CD4-positive, alpha-beta T cell treated with Interleukin-2 at 100 ng/mL for 4 hours (primary cell): ENCODE data around the gene C19orf81.
A peak's percentile ranks its signal among the peaks of the same experiment; 100 is the strongest.

ENCODE experiments used
- DNase-seq: peaks from one replicate; pipeline ENCODE4 v3.0.0-alpha.2; 2020; ENCODE audit warnings: low spot score

C19orf81 gene

DNA sequence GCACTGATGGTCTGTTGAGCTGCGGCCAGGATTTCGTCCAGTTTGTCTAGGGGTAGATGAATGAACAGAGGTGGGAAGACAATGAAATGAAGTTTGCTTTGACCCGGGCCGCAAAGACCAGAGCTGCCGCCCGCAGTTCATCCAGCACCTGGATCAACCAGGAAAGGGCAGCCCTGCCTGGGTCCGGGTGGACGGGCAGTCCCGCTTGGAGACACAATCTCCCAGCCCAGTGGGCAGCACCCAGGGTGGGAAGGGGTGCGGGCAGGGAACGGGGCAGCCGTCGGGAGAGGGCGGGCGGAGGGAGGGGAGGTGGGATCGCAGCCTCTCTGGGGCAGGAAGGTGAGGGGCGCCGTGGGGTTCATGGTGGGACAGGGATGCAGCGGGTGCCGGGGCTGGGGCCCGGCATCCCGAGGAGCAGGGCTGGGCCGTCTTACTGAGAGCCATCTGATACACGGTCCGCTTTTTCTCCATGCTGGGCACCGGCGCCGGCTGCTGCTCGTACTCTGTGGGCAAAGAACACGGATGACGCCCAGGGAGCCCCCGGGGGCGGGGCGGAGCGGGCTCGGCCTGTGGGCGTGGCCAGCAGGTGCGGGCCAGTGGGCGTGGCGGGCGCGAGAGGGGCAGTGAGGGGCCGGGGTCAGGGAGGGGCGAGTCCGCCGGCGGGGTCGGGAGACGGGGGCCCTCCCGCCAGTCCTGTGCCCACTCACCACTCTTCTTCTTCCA, 37.2 kb downstream of the C19orf81 start:
- no peak for DNase-seq

DNA sequence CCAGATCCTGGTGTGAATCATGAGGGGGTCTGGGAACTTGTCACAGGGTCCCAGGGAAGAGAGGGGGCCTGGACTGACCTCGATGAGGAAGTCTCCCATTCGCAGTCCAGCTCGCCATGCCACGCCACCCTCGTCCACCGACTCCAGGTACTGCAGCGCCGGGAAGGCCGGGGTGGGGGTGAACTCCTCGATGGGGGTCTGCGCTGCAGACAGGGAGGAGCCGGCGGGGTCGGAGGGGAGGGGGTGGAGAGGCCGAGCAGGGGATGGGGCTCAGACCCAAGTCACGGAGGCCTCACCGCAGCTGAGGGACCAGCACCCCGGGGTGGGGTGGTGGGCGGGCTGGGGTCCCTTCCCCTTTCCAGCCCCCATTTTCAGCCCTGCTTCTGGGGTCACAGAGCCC, 39.5 kb downstream of the C19orf81 start:
- no peak for DNase-seq

DNA sequence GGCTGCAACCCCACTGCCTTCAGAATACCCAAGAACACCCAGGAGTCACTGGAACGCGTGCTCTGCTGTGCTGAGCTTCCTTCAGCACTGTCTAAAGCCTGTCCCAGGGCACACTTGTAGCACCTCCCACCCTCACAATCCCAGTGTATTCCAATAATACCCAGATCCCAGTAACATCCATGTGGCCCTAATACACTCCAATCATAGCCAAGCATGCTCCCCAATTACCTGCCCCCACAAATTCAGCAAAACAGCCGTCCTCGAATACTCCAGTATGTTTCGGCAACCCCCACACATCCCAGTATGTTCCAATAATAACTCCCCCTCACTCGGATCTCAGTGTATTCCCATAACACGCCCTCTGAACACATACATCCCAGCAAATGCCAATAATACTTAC, 41.2 kb downstream of the C19orf81 start:
- no peak for DNase-seq

DNA sequence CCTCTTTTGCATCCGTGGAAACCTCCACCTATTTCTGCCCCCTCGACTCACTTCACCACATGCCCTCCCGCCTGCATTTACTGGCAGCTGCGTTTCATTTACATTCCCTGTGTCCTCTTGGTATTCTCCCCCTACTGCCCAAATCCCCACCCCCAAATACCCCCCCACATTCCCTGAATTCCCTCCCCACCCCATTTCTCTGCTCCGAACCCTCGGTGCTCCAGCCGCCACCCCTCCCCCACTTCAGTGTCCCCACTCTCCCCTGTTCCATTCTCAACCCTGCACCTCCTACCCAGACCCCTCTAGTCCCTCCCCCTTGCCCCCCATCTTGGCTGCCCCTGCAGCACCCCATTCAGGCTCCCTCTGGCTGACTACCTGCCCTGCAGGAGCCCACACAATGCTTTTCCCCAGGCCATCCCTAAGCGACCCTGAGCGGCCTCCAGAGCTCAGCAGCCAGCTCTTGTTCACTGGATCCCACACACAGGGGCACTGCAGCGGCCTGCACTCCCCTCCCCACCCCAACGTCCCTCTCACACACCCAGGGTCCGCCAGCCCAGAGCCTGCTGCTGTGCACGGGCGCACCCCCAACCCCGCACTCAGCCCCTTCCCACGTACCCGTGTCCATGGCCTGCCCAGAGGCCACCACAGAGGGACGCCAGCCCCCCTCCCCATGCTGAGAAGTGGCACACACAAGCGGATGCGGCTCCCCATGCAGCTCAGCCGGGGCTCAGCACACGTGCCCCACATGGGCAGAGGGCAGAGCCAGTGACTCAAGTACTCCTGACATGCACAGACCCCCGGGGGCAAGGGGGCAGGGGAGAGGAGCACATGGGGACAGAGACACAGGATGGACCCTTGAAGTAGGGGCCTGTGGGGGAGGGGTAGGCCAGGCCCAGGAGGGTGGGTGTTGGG, 44.1 kb downstream of the C19orf81 start:
- DNase-seq, result no peak

DNA sequence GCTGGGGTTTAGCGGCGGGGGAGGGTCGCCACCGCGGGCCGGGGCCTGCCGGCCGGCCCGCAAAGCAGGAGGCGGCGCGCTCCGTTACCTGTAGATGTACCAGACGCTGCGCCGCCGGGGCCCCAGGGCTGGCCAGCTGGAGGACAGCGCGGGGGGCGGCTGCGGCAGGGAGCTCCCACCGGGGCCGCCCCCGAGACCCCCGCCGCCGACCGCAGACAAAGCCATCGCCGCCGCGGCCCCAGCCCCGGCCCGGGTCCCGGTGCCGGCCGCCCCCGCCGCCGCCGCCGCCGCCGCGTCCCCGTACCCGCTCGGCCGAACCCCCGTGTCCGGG, 45.5 kb downstream of the C19orf81 start:
- no peak for DNase-seq

DNA sequence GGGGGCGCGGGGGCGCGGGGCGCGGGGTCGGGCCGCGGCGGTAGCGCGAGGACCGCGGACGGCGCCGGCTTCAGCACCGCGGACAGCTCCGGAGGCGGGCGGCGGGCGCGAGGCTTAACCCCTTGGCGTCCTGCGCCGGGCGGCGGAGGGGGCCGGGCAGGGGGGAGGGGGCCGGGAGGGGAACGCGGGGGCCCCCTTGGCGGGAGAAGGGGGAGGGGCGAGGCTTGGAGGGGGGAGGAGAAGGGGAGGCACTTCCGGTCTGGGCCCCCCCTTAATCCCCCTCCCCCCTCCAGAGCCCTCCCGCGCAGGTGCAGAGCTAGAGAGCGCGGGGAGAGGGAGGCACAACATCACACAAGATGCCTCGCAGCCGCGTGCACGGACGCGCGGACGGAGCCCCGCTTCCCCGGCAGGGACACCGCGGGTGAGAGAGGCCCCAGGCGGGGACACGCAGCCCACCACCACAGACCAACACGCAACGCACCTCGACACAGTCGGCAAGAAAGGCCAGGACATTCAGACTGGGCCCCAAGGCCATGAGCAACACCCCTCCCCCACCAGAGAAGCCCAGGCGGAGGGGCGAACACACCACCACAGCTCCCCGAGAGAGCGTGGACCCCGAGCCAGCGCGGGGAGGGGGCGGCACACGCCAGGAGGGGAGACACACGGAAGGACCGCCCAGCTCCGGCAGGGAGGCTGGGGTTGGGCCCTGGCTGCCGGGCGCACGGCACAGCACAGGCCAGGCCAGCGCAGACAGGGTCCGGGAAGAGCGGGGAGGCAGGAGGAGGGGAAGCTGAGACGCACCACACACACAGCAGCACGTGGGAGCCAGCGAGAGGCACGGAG, 46.2 kb downstream of the C19orf81 start:
- no peak for DNase-seq

DNA sequence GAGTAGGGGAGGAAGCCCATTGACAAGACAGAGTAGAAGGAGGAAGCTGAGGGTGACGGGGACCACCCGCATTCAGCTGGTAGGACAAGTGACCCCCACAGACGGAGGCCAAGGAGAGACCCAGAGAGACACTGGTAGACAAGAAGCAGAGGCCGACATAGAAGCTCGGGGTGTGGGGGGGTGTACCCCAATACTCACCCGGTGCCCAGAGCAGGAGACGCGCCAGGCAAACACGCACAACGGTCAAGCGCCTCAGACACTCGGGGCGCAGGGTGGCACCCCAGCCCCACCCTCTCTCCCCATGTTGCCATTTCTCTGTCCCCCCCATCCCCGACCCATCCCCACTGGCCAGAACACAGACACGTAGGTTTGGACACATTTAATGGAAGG, 46.8 kb downstream of the C19orf81 start:
- no peak for DNase-seq

DNA sequence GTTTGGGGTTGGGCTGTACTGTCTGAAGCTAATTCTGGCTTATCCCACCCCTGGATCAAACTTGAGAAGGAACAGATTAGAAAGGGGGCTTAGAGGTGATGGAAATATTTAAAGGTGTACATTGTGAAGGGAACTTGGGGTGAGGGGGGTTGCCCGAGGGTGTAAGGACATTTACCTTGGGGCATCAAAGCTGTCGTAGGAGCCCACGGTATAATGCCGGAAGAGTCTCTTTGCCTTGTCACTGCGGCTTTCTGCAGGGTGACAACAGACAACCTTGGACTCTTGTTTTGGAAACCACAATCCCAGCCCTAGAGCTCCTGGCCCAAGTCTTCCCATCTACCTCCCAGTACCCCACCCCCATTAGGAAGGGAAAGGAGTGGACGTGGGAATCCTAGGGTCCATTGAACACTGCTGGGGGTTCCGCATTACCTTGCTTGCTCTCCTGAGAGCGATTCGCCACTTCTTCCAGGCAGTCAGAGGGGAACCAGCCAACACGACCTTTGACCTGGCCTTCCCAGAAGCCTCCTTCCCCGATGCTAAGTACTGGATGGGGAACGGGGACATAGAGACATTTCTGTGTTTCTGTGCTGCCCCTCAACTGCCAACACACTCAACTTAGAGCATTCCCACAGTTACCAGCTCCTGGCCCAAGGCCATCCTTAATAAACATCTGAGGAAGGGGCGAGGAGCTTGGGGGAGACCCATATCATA, 48.3 kb downstream of the C19orf81 start:
- no peak for DNase-seq

DNA sequence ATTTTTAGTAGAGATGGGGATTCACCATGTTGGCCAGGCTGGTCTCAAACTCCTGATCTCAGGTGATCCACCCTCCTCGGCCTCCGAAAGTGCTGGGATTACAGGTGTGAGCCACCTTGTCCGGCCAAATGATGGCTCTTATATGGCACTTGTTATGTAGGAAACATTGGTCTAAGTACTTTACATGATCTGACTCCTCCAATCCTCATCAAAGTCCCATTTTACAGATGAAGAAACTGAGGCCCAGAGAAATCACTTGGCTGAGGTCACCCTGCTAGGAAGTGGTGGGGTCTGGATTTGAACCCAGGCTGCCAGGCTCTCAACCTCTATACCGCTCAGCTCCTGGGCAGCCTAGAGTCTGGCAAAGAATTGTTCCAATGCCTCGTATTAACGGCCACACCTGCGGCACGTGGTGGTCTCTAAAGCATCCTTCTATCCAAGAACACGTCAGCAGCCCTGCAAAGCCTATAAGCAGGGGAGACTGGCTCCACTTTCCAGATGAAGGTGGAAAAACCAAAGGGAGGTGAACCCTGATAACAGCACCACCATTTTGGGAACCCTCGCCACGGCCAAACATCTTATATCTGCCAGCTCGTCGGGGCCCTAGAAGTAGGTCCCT, 52.2 kb downstream of the C19orf81 start:
- no peak for DNase-seq

DNA sequence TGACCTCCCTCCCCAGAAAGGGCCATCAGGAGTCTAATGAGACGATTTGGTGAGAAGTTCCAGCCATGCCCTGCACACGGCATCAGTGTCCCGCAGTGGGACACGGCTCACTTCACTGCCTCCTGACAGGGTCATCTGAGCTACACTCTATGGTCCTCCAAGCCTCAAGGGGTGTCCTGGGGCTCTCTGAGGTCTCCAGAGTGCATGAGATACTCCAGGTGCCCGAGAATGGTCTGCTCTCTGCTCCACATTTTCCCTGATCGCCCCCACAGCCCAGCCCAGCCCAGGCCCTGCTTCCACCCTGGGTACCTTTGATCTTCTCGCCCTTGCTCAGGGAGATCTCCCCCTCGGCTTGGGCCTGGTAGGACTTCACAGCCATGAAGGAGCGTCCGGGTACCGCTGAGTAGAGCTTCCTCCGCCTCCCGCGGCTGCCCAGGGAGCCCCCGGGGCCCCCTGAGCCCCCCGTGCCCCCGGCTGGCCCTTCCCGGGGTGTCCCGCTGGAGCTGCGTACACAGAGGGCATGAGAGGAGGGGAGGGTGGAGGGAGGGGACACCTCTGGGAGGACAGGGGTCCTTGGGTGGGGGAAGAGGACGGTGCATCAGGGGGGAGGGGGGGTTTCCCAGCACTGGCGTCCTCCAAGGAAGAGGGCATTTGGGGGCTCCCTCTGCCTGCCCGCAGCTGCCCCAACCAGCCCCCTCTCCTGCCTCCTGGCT, 53.1 kb downstream of the C19orf81 start:
- DNase-seq, result no peak

DNA sequence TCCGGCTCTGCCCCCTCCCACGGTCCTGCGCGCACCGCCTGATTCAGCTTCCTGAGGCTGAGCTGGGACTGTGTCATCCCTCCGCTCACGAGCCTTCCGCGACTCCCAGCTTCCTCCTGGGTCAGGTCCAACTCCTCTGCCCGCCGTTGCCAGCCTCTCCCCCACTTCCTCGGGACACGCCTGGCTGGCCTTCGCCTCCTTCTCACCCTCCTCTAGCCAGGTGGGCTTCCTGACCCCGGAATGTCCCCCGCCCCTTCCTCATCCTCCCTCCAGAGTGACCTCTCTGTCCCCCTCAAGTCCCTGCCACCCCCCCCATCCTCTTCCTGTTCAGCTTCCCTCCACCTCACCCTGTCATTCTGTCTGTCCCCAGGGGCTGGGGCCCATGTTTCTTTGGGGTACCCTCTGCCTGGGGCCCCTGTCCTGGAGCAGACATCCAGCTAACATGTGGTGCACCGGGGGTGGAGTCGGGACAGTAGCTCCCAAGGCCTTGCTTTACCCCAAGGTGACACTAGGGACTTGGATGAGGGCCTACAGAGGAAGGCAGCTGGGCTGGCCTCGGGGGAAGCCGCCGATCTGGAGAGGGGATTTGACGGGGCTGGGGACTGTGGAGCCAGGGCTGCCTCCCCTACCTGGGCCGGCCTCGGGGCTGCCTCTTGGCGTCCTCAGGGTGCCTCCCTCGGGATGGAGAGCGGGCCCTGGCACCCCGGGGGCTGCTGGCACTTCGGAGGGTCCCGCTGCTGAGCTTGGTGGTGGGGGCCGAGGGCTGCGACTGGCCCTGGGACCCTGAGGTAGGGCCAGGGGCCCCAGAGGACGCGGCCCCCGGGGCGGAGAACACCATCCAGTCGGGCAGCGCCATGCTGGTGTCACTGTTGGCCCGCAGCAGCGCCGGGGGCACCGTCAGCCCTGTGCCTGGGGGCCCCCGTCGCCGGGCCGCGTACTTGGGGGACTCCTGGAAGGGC, 53.9 kb downstream of the C19orf81 start:
- no peak for DNase-seq

DNA sequence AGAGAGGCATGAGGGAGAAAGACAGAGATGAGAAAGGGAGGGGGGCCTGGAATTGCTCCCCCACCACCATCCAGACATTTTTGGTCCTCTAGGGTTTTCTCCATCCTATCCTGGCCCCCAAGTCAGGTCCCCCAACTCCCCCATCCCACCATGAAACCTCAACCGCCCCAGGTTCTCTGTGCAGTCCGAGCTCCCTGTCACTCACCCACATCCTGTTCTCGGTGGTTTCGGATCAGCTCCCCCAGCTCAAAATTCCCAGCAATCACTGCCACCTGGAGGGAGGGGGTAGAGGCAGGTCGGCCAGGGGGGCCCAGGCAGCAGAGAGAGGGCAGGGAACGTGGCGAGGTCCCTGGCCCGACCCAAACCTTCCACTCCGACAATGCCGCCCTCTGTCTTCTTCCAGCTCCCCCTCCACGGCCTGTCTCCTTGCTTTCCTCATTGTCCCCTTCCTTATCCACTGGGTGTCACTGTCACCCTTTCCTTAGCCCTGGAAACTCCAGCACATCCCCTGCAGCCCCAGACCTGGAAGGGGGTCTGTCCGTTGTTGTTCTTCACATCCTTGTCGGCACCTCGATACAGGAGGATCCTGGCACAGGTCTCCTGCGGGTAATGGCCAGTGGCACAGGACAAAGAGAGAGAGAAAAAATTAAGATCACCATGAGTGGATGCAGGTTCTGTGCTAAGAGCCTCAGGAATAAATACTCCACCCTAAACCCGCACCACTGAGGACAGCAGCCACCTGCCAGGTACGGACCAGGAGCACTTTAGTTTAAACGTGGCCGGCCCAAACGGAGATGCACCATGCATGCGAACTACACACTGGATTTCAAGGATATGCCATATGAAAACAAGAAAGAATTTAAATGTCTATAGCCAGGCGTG, 54.9 kb downstream of the C19orf81 start:
- no peak for DNase-seq

DNA sequence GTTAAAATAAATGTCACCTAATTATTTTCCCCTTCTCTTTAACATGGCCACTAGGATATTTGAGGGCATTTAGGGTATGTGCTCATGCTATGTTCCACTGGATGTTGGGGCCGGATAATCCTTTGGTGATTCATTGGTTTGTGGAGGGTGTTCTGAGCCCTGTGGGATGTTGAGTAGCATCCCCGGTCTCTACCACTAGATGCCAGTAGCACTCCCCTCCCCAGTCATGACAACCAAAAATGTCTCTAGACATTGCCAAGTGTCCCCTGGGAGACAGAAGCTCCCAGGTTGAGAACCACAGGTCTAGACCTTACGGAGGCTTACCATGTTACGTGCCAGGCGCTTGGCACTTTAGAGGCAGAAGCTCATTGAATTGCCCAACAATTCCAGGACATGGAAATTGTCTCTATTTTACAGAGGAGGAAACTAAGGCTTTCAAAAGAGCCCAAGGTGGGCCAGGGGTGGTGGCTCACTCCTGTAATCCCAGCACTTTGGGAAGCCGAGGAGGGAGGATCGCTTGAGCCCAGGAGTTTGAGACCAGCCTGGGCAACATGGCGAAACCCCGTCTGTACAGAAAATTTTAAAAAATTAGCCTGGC, 56.3 kb downstream of the C19orf81 start:
- DNase-seq, result peak; percentile 25

DNA sequence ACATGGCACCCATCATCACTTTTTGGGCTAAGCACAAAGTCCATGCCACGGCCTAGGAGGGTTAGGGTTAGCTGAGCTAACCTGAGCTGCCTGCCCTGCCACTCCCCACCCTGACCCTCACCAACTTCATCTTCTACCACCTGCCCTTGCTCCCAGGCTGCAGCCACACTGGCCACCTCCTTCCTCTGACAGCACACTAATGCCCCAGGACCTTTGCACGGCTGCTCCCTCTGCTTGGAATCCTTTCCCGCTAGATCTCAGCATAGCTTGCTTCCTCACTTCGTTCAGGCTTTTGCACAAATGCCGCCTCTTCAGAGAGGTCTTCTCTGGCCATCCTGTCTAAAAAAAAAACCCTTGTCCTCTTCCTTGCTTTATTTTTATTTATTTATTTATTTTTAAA, 57.1 kb downstream of the C19orf81 start:
- no peak for DNase-seq

DNA sequence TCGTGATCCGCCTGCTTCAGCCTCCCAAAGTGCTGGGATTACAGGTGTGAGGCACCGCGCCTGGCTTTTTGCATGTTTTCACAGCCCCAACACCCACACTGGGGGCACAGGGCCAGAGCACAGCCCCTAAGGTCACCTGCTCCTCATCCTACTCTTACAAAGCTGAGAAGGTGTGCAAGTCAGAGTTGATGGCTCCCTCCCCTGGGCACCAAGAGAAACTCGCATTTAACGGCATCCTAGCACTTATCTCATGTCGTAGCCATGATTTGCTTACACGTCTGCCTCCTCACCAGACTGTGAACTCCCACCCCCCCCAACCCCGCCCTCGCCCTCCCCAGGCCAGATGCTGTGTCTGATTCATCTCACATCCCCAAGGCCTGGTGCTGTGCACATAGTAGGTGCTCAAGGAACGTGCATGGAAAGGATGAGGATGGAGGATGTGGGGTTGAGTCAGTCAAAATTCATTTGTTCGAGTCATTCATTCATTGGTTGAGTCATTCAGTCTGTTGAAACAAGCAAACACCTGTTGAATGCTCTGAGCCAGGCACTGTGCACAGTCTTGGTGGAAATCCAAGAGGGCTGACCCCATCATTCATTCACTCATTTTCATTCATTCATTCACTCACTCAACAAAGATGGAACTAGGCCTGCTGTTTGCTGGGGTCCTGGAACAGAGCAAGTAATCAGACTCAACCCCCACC, 59.1 kb downstream of the C19orf81 start:
- DNase-seq, result no peak
